HepG2 (cell line): ENCODE results near the gene HARBI1. TPM values are rescaled to one million over a fixed set of nuclear protein-coding genes. Genes with fewer than 3 reads are reported as not detected.

Source experiments
- ATAC-seq: fragments of 200-7000 bp; cut with Tn5 transposase; 3 replicates; pipeline ENCODE4 v1.9.1; 2020; ENCODE audit warnings: mild to moderate bottlenecking, moderate library complexity
- BruUV-seq: library from RNA; stranded (reverse); fragments of 400-500 nt; replicated peaks from 2 replicates; lab custom pipeline; 2021; lab: Mats Ljungman, UMichigan
- CTCF ChIA-PET: fragments of 300-600 bp; formaldehyde crosslinking; extraction: SDS; loops from one replicate; lab custom pipeline; 2021; ENCODE audit warnings: low total read pairs, inconsistent platforms, low intra/inter-chr PET ratio; lab: Yijun Ruan, JAX
- POLR2A ChIA-PET: fragments of 350-600 bp; sonication (Branson Sonifier 250); formaldehyde crosslinking; loops from one replicate; lab custom pipeline; 2020; ENCODE audit warnings: antibody characterized with exemption, inconsistent platforms; lab: Yijun Ruan, JAX
- DNase-seq: peaks from one replicate; pipeline ENCODE4 v3.0.0-alpha.2; 2015; ENCODE audit warnings: low spot score
- FAIRE-seq: peaks from 3 replicates; lab custom pipeline; 2011; peaks lifted over from hg19 to GRCh38; lab: Jason Lieb, UNC
- H2AFZ ChIP-seq: one replicate; pipeline ENCODE4 v1.6.1; 2011; ENCODE audit warnings: low read length, inconsistent platforms
- H3K27ac ChIP-seq: fragments of 300-600 bp; 3 replicates; pipeline ENCODE4 v1.8.0; 2011; ENCODE audit warnings: mixed run types, mild to moderate bottlenecking, mixed read lengths, low read length, inconsistent platforms; ENCODE audit not compliant: insufficient read depth; ENCODE audit errors: extremely low read length
- H3K27me3 ChIP-seq, 2 experiments: fragments of 200-600 bp in 1 of 2; 2 replicates in 1 of 2; 3 replicates in 1 of 2; pipeline versions ENCODE4 v1.6.0 to v1.8.0; 2011; ENCODE audit warnings: low read length in 2 of 2, mild to moderate bottlenecking in 2 of 2, moderate library complexity in 2 of 2, inconsistent platforms in 1 of 2; ENCODE audit not compliant: insufficient read depth in 2 of 2, control insufficient read depth in 1 of 2
- H3K36me3 ChIP-seq, 2 experiments: fragments of 200-600 bp in 1 of 2; replicated peaks in 1 of 2; 2 replicates in 1 of 2; 3 replicates in 1 of 2; pipeline versions ENCODE4 v1.5.1 to v1.8.0; 2011; ENCODE audit warnings: low read length in 2 of 2, inconsistent platforms in 1 of 2; ENCODE audit not compliant: insufficient read depth in 2 of 2, control insufficient read depth in 1 of 2
- H3K4me1 ChIP-seq: 2 replicates; pipeline ENCODE4 v1.5.1; 2012; ENCODE audit warnings: low read length, inconsistent platforms; ENCODE audit not compliant: insufficient read depth
- H3K4me2 ChIP-seq: 2 replicates; pipeline ENCODE4 v1.6.0; 2011; ENCODE audit warnings: low read depth, low read length, inconsistent platforms
- H3K4me3 ChIP-seq, 3 experiments: fragments of 200-600 bp in 1 of 3; sonication (generic), shearing (Covaris generic) in 1 of 3; replicated peaks in 1 of 3; 2 replicates each; pipeline ENCODE4 v1.5.1; 2011 to 2016; ENCODE audit warnings: low read length in 3 of 3, inconsistent platforms in 2 of 3, low read depth in 2 of 3, mild to moderate bottlenecking in 2 of 3, control low read depth in 1 of 3, mixed read lengths in 1 of 3; ENCODE audit not compliant: insufficient read depth in 1 of 3
- H3K79me2 ChIP-seq: one replicate; pipeline ENCODE4 v1.6.1; 2011; ENCODE audit warnings: low read length, inconsistent platforms; ENCODE audit not compliant: insufficient read depth
- H3K9ac ChIP-seq: 2 replicates; pipeline ENCODE4 v1.6.0; 2011; ENCODE audit warnings: mild to moderate bottlenecking, low read depth, low read length, inconsistent platforms; ENCODE audit not compliant: insufficient read depth
- H3K9me3 ChIP-seq: 2 replicates; pipeline ENCODE4 v1.5.1; 2012; ENCODE audit warnings: mild to moderate bottlenecking, low read length
- H4K20me1 ChIP-seq: 2 replicates; pipeline ENCODE4 v1.6.0; 2011; ENCODE audit warnings: inconsistent platforms, mild to moderate bottlenecking, low read length, moderate library complexity; ENCODE audit not compliant: insufficient read depth
- CHCHD3 ChIP-seq: sonication (generic); formaldehyde crosslinking; IDR thresholded peaks from 2 replicates; pipeline ENCODE4 v1.8.0; 2022; ENCODE audit warnings: mild to moderate bottlenecking, missing genetic modification reagents, moderate library complexity
- HHEX ChIP-seq: IDR thresholded peaks from 2 replicates; pipeline ENCODE4 v1.6.1; 2016; ENCODE audit warnings: control low read depth
- JDP2 ChIP-seq: sonication (generic); formaldehyde crosslinking; IDR thresholded peaks from 2 replicates; pipeline ENCODE4 v1.8.1; 2022; ENCODE audit warnings: missing genetic modification reagents, borderline replicate concordance
- KDM5A ChIP-seq: fragments of 200-600 bp; sonication (generic); IDR thresholded peaks from 2 replicates; pipeline ENCODE4 v1.7.0; 2018; ENCODE audit warnings: antibody characterized with exemption, mild to moderate bottlenecking, low read length, borderline replicate concordance
- RAD51 ChIP-seq: fragments of 450-650 bp; IDR thresholded peaks from 2 replicates; pipeline ENCODE4 v1.6.1; 2016; ENCODE audit warnings: borderline replicate concordance
- RBAK ChIP-seq: sonication (generic); formaldehyde crosslinking; IDR thresholded peaks from 2 replicates; pipeline ENCODE4 v1.5.1; 2020; ENCODE audit warnings: mild to moderate bottlenecking, missing genetic modification reagents
- TBX2 ChIP-seq: sonication (generic); formaldehyde crosslinking; IDR thresholded peaks from 2 replicates; pipeline ENCODE4 v1.5.0; 2020; ENCODE audit warnings: missing genetic modification reagents, mild to moderate bottlenecking, borderline replicate concordance
- TCF7L2 ChIP-seq: IDR thresholded peaks from 2 replicates; pipeline ENCODE4 v1.6.1; 2011; ENCODE audit warnings: mild to moderate bottlenecking, low read depth, low read length, moderate library complexity
- TRIM24 ChIP-seq: sonication (generic); formaldehyde crosslinking; IDR thresholded peaks from 2 replicates; pipeline ENCODE4 v1.8.0; 2022; ENCODE audit warnings: mild to moderate bottlenecking, missing genetic modification reagents
- ZNF260 ChIP-seq: sonication (generic); formaldehyde crosslinking; IDR thresholded peaks from 2 replicates; pipeline ENCODE4 v1.4.0; 2020; ENCODE audit warnings: missing genetic modification reagents, low read depth, mild to moderate bottlenecking, borderline replicate concordance
- ZNF749 ChIP-seq: sonication (generic); formaldehyde crosslinking; IDR thresholded peaks from 2 replicates; pipeline ENCODE4 v1.8.0; 2022; ENCODE audit warnings: mild to moderate bottlenecking, missing genetic modification reagents, moderate library complexity, borderline replicate concordance
- WGBS: methylation state at CpG from one replicate; pipeline ENCODE4 v1.1.6; 2017; ENCODE audit warnings: low lambda C conversion rate; 5-methylcytosine and 5-hydroxymethylcytosine counted together
- in situ Hi-C: cut with HindIII; loops from 2 replicates; pipeline ENCODE4 v1.10.0; 2017; ENCODE audit warnings: low pct_unique_long_range_greater_than_20kb; ENCODE audit not compliant: extremely low pct_ligation_motif_present
- intact Hi-C: fragments of 100-400 bp; cut with micrococcal nuclease; formaldehyde crosslinking; loops from one replicate; pipeline ENCODE4 v1.10.0; 2022; ENCODE audit not compliant: unreplicated experiment
- polyA plus RNA-seq, 8 experiments: library from polyadenylated mRNA; depleted of rRNA in 3 of 8; stranded (reverse) in 7 of 8; unstranded in 1 of 8; fragments of >200 nt; fragmentation: Illumina TruSeq in 4 of 8; extraction: Trizol in 4 of 8; gene quantifications; 2 replicates each; pipeline versions ENCODE4 v1.2.1 to v1.2.3, GENCODE V29; 2011 to 2016; ENCODE audit warnings: low read depth in 4 of 8, missing spikeins in 1 of 8, mixed read lengths in 1 of 8; ENCODE audit not compliant: insufficient read depth in 1 of 8
- total RNA-seq, 5 experiments: library from RNA; depleted of rRNA; stranded (reverse); fragments of >200 nt; fragmentation: Illumina TruSeq; extraction: Trizol; gene quantifications; 2 replicates each; pipeline ENCODE4 v1.2.3, GENCODE V29; 2016; ENCODE audit warnings: low read depth in 1 of 5

The HARBI1 gene
- total and polyA plus RNA-seq, 2 of the 13 experiments (the other 11 are each of a cell fraction or from before 2014, with no cell fraction given): 2.5 to 4.8 TPM

- no peaks in the 10 kb centered on the region for H4K20me1 ChIP-seq
- TF ChIP-seq JDP2 (CRISPR knock-in tag) (no peak), TCF7L2 (no peak), TBX2 (CRISPR knock-in tag) (no peak), TRIM24 (CRISPR knock-in tag) (no peak), ZNF260 (CRISPR knock-in tag) (no peak), RBAK (CRISPR knock-in tag) (no peak), RAD51 (no peak), KDM5A (no peak), HHEX (CRISPR knock-in tag) (no peak), ZNF749 (no peak), CHCHD3 (CRISPR knock-in tag) (no peak)
- in situ Hi-C loops (no loop called here), intact Hi-C loops (no loop called here)
- no TSS peak for BruUV-seq
- ChIA-PET CTCF (no interaction called here), POLR2A (no interaction called here)
- ATAC-seq: no peak
- H3K4me3 ChIP-seq: no peak overlapping the region
- no peaks in the 10 kb centered on the region for H3K9me3 ChIP-seq
- H3K27me3 ChIP-seq: no peaks in the 10 kb centered on the region
- no peak overlapping the region for H3K27ac ChIP-seq
- no peak overlapping the region for H3K9ac ChIP-seq
- no peak overlapping the region for H3K4me2 ChIP-seq
- FAIRE-seq: no peak
- peaks cover 37 to 88% of the 10 kb centered on the region in 2 experiments for H3K36me3 ChIP-seq
- no peak overlapping the region for H2AFZ ChIP-seq
- WGBS: 77% methylated on average over 6 of the region's 6 CpGs
- H3K79me2 ChIP-seq: no peaks in the 10 kb centered on the region
- no peak for DNase-seq
- no peaks in the 10 kb centered on the region for H3K4me1 ChIP-seq
Observed at GRCh38 chr11:46664612-46665011, 47.6 kb upstream of the HARBI1 start.
